Globus pallidus (tissue), 1 donor: ENCODE data around the gene ZFP62.
"Not testable (repeated sequence)": the region's sequence is repeated elsewhere in the genome, so short reads cannot be mapped to it uniquely, and the experiment has no call there.

Source experiments
- DNase-seq: peaks from one replicate; pipeline ENCODE4 v3.0.0-alpha.2; 2015; ENCODE audit warnings: low spot score

Gene ZFP62

DNA sequence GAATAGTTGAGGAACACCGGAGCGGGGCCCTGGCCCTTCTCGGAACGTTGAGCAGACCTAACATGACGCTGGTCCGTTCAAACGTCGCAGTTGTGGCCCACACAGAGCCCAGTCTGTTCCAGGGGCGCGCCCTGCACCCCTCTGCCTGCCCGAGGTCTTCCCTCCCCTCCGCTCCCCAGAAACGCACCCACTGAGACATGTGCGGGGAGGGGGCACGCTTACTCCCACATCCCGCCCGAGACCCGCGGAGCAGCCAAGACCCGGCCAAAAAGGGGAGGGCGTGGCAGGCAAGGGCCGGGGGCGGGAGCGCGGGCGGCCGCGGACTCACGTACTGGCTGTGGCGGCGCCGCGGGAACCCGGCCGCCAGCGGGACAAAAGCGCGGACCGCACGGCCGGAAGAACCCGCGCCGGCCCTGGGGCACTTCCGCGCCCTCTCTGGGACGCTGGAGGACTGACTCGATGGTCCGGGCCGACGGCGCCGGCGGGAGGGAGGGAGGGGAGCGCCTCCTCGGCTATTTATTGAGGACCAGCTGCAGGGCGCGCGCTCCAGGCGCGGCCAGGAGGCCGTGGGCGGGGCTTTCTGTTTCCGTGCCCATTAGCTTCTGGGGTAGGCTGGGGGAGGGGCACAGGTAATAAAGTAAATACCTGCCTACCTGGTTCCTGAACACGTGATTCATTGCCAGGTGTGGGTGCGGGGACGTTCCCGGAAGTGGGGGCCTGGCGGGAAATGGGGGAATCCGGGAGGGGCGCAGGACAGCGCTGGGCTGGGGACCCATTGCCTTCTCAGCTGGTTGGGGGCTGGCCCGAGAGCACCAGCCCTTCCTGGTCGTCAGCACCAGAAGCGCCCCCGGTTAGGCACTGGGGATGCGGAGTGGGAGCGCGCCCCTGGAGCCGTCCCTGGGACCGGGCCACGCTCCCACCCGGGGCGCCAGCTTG is at the start of gene ZFP62:
Gene ZFP62 (minus strand): TSS at position 390 of the 936 bp plus-strand sequence. CDS start 57 bp downstream, at position 333.
- peak; percentile 86 for DNase-seq

DNA sequence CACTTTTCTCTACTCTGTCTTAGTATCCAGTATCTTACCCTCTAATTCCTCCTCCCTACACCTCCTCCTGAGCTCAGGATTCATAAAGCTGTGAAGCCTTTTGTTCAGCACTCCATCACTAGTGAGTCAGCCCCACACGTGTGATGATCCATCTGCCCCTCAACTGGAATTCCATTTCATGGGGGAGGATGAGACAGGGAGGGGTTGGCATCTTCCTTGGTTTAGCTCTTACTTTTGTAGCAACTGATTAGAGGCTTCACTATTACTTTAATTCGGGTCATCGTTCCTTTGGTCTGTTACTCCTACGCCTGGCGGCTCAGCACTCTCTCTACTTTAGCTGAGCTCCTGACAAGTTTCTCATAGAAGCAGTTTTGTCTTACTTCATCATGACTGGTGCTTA is 49.7 kb upstream of the ZFP62 start:
- DNase-seq, result no peak

DNA sequence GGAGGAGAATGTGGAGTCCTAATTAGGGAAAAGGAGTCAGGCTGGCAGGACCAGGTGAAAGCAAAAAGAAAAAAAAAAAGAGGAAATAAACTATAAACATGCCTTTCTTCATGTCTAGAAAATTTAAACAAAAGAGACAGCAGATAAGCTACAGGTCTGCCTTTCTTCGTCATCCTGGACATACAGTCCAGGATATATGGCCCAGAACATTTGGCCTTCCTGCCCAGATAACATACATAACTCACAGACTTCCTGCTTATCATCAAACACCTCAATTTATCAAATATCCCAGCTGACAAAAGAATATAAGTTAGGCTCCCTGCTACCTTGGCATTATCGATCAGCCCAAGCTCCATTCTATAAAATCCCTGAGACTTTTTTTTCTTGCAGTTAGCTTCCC is 49.1 kb upstream of the ZFP62 start:
- no peak for DNase-seq

DNA sequence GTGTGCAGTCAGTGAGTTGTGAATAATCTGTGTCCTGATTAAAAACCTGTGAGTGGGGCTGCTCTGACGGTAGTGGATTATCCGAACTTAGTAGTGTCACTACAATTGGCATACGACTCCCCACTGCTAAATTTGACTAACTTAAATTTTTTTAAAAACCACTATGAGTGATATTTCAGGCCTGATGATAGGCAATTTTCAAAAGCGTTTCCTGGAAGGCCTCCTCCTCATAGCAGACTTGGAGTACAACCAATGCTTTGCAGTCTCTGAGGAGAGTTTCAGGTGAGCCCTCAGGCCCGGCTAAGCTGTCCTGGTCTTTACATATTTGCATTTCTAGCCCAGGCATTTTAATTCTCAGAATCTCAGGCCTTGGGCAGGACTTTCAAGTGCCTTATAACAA is 48.7 kb upstream of the ZFP62 start:
- DNase-seq, result no peak

DNA sequence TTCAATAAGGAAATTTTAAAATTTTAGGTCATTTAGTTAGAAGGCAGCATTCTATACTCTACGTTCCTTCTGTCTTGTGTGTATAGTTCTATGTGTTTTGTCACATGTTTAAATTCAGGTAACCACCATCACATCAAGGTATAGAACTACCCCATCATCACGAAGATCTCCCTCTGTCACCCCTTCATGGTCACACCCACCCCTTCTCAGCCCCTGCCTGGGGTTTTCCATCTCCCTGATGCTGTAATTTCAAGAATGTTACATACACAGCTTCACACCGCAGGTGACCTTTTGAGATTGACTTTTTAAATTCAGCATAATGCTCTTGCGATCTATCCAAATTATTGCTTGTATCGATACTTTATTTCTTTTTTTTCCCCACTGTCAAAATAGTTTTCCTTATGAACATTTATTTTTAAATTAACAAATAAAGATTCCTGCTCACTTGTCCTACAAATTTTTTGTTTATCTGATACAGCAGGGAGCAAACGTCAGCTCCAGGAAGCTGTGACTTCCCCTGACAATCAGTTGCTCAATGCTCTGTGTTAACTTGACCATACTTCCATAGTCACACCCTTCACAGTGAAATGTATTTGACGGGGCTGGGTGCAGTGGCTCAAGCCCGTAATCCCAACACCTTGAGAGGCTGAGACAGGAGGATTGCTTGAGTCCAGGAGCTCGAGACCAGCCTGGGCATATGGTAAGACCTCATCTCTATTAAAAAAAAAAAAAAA is 48.1 kb upstream of the ZFP62 start:
- DNase-seq, result no peak

DNA sequence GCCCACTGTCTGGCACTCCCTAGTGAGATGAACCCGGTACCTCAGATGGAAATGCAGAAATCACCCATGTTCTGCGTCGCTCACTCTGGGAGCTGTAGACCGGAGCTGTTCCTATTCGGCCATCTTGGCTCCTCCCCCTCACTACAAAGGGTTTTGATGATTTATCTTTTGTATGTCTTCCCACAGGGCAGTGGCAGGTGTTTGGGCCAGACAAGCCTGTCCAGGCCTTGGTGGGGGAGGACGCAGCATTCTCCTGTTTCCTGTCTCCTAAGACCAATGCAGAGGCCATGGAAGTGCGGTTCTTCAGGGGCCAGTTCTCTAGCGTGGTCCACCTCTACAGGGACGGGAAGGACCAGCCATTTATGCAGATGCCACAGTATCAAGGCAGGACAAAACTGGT is 47.3 kb upstream of the ZFP62 start:
- DNase-seq, result no peak

DNA sequence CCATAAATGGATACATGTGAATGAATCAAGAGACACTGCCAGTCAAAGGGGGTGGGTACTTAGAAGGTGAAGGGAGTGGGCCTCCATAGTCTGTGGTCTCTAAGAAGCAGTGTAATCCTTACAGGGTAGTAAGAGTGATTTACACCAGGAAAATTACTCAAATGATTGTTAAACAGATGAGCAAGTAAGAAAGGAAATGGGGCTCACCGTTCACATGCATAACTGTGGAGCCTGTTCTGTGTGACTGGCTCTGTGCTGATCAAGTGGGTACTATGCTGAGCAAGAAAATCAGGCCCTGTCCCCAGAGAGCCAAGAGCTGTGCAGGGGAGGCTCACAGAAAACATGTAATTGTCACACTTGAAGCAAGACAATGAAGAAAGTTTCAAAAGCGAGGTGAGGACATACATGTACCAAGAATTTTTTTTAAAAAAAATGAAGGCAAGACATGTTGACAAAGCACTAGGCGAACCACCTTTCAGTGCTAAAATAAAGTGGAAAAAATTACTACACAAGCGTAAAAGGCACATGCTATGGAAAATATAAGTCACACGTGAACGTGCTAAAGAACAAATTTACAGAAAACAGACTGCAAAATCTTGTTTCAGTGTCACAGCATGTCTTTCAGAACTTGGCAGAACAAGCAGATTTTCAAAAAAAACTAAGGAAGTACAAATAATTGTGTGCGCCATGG is 40.4 kb upstream of the ZFP62 start:
- DNase-seq, result no peak

DNA sequence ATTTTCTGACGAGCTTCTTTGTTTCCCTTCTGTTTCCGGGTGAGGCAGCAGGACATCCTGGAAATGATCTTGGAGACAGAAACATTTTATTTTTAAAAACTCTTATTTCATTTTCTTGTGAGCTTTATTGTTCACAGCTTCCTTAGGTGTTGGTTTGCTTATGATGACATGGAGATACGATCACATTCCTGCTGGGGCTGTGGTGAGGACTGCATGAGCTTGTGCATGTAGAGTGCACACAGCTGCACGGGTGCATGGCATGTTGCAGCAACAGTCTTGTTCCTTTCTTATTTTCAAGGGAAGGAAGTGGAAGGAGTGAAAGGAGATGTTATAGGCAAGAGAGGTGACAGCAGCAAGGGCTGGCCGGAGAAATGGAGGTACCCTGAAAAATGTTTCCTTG is 39.1 kb upstream of the ZFP62 start:
- no peak for DNase-seq

DNA sequence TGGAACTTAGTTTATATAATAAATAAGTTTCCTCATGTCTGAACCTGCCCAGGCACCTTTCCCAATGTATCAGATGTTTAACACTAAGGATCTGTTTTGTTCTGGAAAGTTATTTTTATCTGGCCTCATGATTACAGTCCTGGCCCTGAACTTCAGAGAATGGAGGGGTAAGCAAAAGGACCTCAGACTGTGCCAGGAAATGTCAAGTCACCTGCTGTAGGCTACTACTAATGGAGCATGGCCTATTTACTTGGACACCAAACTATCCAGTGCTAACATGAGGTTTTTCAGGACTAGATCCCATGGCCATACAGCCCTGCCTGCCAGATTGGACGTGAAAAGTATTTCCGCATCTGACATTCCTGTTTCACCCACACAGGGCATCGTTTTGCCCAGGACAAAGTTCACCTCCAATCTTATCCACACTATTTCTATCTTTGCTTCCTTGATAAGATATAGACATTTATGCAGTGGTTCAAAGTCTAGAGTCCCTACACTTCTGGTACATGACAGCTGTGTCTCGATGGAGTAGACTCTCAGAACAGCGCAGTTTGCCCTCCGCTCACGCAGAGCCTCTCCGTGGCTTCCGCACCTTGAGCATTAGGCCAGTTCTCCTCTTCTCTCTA is 37.7 kb upstream of the ZFP62 start, which contains the start of gene BTNL8:
Gene BTNL8 (plus strand): TSS at position 539 of the 626 bp plus-strand sequence. CDS start 152 bp downstream, outside the sequence.
- DNase-seq, result no peak

DNA sequence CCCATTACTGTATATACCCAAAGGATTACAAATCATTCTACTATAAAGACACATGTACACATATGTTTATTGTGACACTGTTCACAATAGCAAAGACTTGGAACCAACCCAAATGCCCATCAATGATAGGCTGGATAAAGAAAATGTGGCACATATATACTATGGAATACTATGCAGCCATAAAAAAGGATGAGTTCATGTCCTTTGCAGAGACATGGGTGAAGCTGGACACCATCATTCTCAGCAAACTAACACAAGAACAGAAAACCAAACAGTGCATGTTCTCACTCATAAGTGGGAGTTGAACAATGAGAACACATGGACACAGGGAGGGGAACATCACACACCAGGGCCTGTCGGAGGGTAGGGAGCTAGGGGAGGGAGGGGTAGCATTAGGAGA is 34.3 kb upstream of the ZFP62 start:
- DNase-seq, result not testable (repeated sequence)

DNA sequence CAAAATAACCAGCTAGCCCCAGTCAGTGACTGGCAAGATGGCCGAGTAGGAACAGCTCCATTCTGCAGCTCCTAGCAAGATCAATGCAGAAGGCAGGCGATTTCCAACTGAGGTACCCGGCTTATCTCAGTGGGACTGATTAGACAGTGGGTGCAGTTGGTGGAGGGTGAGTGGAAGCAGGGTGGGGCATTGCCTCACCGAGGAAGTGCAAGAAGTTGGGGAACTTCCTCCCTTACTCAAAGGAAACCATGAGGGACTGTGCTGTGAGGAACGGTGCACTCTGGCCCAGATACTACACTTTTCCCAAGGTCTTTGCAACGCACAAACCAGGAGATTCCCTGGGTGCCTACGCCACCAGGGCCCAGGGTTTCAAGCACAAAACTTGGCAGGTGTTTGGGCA is 28.3 kb upstream of the ZFP62 start:
- DNase-seq, result no peak

DNA sequence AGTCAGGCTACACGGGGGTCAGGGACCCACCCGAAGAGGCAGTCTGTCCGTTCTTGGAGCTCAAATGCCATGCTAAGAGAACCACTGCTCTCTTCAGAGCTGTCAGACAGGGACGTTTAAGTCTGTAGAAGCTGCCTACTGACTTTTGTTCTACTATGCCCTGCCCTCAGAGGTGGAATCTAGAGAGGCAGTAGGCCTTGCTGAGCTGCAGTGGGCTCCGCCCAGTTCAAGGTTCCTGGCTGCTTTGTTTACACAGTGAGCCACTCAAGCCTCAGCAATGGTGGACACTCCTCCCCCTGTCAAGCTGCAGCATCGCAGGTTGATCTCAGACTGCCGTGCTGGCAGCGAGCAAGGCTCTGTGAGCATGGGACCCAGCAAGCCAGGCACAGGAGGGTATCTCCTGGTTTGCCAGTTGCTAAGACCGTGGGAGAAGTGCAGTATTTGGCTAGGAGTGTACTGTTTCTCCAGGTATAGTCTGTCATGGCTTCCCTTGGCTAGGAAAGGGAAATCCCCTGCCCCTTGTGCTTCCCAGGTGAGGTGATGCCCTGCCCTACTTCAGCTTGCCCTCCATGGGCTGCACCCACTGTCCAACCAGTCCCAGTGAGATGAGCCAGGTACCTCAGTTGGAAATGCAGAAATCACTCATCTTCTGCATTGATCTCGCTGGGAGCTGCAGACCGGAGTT is 24.9 kb upstream of the ZFP62 start:
- not testable (repeated sequence) for DNase-seq

DNA sequence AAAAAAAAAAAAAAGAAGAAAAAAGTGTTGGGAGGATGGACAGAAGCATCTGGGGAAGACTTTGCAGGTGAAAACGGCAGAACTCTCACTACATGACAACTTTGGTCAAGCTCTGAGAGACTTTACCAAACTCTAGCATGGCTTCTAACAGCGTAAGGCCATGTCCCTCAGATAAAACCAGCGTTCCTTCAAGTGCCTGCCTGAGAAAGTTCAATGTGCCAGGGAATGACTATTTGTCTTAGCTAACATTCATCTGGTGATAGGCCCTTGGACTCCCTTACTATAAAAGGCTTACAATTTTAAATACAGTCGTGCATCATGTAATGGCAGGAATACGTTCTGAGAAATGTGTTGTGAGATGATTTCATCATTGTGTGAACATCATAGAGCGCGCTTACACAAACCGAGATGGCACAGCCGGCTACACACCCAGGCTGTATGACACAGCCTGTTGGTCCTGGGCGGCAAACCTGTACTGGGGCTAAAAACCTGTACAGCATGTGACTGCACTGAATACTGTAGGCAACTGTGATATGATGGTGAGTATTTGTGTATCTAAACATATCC is 14.9 kb upstream of the ZFP62 start:
- no peak for DNase-seq

DNA sequence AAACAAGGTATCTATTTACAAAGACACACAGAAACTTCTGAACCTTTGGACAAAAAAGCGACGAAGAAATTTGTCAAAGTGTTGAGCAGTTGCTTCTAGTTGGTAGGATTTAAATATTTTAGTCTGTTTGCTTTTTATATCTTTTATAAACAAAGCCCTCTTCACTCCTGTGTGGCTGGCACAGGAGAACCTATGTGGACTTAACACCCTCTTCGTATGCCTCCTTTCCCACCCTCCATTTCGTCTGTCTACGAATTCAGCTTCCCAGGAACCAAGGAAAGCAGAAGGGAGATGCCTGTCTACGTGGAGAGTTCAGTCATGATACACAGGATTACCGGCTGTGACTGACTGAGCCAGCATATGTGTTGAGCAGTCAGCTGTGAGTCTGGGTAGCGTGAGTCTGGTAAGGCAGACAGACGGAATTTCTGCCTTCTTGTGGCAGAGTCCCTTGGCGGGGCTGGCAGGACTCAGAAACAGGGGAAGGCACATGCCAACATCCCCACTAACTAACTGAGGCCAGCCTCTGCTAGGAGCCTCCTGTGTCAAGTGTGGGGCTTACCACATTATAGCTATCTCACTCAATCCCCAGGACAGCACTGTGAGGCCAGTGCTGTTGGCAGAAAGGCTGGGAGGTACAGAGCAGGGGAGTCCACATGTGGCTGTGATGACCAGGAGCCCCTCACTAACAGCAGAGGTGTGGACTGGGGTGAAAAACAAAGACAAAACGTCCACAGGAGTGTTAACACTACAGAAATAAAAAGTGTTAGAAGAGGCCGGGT is 13.9 kb upstream of the ZFP62 start:
- no peak for DNase-seq

DNA sequence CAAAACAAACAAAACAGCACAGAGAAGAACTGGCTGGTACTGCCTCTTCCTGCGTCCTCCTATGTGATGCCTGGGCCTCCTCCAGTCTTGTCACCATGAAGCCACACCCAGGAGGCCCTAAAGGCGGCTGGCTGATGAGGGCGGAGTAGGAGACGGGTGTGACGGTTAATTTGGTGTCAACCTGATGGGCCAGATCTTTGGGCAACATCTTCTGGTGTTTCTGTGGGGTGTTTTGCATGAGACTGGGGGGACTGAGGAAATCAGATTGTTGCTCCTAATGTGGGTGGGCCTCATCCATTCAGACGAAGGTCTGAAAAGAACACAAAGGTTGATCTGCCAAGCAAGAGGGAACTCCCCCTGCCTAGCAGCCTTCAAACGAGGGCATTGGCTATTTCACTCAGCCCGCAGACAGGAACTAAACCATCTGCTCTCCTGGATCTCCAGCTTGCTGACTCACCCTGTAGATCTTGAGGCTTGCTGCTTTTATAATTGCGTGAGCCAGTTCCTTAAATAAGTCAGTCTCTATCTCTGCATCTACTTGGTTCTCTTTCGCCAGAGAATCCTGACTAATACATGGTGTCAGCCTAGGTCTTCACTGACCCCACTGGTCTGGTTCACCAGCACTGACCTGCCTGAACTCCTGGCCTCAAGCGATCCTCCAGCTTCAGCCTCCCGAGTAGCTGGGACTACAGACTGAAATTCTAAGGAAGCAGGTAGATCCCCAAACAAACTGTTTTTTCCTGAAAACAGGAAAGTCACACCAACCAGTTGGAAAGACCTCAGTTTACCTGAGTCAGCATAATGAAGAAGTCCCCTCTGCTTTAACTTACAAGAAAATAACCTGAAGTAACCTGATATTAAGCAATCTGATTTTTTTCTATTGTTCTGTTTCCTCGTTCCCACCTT is 12.8 kb upstream of the ZFP62 start:
- no peak for DNase-seq

DNA sequence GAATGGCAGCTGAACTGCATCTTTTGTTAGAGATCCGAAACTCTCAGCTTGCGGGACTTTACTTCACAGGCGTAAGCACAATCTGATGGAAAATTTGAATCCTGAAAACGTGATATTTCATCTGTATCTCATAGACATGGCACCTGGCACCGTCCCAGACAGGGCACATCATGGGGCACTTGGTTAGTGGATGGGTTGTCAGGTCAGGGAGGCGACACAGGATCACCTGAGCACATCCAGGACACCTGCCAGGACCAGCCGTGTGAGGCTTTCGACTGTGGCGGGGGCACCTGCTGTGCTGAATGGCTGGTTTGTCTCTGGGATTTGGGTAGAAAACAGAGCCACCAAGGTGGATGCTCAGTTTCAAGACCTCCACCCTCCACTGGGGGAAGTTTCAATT is 11.3 kb upstream of the ZFP62 start:
- DNase-seq, result no peak

DNA sequence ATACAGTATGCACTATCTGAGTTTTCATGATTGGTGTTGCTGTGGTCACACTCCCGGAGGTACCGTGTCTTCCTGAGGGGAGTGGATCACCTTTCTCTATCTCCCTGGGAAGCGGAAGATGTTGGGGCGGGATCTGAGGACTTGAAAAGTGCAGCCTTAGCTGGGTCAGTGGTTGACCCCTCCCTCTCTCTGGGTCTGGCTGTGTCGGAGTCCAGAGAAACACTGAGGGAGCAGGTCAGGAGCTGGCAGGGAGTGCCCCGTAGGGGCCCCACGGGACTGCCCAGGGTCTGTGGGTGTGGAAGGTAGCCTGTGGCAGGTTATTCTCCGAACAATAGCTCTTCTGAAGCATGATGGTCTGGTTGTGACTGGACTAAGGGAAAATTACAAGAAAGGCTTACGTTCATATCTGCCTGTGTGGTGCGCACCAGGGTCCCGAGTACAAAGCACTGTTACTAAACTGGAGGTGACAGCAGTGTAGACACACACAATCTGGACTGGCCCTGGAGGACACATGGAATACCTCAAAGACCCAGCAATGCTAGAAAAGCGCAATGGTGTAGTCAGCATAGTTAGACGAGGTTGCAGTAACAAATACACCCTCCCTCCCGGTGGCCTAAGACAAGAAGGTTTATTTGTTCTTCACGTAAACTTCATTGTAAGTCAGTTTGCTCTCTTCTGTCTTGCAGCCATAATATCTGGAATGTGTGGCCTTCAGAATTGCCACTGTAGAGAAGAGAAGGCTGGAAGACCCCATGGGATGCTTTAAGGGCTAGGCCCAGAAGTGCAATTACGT is 9.4 kb upstream of the ZFP62 start:
- no peak for DNase-seq

DNA sequence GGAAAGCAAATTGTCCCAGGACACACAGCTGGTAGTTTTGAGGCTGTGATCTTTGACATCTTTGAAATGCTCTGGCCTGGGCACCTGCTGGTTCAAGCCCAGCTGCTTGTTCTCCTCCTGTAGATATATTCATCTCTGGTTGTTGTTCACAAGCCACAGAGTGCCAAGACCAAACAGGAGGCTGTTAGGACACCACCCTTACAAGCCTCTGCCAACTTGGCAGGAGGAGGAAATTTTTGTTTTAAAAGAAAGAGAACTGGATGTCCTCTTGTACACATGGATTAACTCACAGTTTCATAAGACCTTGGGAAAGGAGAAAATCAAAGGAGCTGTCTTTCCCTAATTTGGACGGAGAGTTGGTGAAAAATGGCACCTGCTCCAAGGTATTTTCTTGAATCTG is 8.5 kb upstream of the ZFP62 start:
- DNase-seq, result no peak
